Amygdala (tissue), 56 donors: Measurements from ENCODE around the gene FAM120AOS.

Experiments used
- DNase-seq, 56 donors: peaks; one replicate each; lab custom pipeline; 2025; lab: John Stamatoyannopoulos, UW

FAM120AOS gene

DNA sequence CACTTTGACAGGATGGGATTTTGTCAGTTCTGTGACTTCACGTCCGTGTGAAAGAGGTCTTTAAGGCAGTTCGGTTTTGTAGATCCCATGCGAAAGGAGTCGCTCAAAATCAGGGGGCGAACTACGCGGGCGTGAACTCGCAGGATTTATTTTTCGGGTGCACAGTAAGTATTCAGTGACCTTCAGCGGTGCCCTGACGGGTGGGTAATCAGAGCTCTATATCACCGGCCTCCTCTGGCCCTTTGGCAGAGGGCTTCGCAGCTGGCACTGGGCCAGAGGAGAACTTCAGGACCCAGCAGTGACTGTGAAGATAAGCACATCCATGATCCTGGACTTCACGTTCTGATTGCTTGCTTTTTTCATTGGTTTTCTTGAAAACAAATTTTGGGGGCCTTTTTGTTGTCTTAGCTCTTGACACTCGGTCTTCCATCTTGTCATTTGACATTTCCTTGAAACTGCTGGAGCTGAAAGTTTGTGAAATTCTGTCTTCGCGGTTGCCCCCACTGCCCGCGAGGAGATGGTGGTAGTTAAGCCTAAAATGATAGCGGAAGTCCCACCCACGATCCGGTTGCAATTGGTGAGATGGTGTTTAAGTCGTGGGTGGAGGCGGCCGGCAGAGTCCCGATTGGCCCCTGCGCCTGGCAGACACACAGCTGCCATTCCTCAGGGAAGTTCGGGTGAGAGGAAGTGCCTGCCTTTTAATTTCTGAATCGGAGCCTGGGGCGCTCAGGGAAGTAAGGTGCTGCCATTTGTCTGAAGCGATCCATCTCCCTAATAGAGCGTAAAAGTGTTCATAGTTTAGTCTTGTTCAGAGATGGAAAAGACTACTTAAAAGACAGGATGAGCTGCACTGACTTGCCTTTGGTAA is at the start of gene FAM120AOS:
Gene FAM120AOS, minus strand, starts transcription at position 535 of the 868 bp plus-strand sequence. CDS start 872 bp downstream, outside the sequence.
- DNase-seq: peak; percentile 53 to 98 (median 91)

DNA sequence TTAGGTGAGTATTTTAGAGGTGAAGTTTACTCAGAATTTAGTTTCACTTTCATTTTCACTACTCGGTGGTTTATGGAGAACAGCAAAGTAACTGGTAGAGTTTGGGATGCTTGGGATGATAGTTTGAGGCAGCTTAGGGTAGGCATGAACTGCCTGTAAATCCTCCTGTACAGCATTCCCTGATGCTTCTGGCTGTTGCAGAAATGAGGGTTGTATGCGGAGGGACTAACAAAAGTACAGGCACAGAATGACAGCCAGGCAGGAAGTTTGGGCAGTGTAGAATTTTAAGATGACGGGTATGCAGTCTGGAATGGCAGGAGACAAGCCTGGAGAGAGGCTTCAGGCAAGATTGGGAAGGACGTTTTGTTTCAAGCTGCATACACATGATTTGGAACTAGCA is 48.0 kb upstream of the FAM120AOS start:
- no peak for DNase-seq

DNA sequence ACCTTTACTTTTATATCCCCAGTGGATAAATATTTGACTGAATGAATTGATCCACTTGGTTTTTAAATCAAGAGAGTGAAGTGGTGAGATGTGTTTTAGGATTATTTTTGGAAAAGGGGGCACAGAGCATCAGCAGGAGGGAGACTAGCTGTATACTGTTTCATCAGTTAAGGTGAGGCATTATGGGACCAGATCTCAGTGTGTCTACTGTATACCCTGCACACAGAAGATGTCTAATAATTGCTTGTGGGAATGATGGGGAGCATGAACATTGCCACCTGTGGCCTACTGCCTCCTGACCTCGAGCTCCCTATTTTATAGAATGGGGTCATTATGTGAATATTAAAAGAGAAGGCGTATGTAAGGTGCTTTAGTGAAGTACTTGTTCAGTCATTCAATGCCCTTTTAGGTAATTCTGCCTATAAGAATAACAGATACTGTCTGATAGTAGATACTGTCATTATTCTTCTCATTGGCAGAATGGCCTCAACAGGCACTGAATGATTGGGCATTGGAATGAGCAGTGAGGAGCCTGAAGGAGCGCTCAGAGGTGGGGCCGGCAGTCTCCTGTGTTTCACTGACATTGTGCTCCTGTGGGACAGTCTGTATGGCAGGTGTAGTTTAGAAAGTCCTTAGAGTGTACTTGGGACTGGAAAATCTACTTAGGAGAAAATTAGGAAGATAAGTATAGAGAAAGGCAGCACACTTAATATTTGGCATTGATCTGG is 47.4 kb upstream of the FAM120AOS start:
- DNase-seq: no peak

DNA sequence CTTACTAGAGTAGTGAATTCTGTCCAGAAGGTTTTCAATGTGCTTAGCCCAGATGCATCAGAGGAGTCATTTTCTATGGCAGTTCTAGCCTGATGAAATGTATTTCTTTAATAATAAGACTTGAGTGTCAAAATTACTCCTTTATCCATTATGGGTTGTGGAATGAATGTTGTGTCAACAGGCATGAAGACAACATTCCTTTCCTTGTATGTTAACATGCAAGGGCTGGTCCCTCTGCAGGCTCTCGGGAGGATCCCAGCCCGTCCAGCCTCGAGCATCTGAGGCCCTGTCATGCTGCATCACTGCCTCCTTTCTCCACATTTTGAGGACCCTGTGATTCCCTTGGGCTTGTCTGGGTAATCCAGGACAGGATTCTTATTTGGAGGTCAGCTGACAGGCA is 42.9 kb upstream of the FAM120AOS start:
- no peak for DNase-seq

DNA sequence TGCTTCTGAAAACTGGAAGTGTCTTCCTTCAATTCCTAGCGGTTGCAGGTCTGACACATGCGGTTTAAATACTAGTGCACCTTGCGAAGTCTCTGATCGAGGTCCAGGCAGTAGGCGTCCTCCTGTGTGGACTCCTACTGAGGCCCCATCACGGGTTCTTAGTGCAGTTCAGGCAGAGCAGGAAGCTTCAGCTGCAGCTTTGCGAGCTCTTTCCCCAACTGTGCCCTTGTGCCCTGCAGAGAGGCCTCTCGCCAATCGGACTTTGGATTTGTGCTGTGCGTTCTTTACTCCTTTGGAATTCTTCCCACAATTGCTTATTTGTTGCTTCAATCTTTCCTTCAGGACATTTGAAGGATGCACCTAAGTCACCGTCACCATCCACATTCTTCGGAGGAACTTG is 40.6 kb upstream of the FAM120AOS start:
- no peak for DNase-seq

DNA sequence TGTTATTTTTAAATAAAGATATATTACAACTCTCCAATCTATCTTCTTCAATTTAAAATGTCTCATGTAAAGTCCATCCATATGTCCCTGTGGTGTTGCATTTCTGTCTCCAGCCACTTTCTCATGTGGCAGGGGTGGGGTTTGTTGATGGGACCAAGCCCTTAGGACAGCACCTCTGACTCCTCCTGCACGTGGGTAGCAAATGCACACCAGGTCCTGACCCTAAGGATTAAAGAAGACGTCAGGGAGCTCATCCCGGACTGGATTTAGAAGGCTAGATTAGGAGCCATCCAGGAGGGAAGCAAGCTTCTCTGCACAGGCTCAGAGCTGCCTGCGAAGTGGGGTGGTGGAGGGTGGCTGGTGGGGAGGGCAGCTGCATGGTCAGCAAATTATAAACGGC is 38.9 kb upstream of the FAM120AOS start:
- no peak for DNase-seq

DNA sequence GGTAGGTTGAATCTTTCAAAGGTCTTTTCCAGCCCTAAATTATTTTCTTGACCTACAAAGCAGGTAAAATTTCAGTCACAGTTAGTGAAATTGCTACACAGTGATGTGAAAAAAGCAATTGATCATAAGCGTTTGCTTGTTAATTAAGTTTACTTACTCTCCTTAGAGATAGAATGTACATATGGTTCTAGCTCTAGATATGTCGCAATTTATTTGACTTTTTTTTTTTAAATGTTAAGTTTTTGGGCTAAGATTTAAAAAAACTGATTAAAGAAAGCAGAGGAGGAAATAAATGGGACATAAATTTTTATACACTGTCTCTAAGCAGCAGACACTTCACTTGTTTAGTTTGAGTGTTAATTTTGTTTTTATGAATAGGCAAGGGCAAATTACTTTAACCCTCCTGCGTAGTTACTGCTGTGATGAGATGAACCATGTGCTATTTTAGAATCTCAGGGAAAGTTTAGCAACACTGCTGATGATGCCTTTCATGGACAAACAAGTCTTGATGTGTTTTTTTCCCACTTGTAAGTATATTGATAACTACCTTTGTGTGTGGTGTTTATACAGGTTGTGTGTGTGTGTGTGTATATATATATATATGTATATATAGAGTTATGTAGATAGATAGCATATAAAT is 38.3 kb upstream of the FAM120AOS start:
- DNase-seq: no peak

DNA sequence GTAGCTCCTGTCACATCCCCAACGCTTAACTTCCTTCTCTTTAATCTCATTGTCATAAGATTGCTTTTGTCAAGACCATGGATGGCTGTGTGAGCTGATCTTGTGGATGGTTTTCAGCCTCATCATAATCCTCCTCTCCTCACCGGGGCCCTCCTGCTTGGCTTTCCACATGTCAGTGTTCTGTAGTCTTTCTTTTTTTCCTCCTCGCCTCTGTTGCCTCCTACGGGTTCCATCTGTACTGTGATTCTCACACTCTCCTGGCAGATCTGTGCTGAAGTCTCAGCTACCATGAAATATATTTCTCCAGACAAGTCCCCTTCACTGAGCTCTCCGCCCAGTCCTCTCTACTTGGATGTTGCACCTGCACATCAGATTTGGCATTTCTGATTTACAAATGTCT is 34.9 kb upstream of the FAM120AOS start:
- peak in 8 of 56 donors; percentile 4 to 52 (median 30) for DNase-seq

DNA sequence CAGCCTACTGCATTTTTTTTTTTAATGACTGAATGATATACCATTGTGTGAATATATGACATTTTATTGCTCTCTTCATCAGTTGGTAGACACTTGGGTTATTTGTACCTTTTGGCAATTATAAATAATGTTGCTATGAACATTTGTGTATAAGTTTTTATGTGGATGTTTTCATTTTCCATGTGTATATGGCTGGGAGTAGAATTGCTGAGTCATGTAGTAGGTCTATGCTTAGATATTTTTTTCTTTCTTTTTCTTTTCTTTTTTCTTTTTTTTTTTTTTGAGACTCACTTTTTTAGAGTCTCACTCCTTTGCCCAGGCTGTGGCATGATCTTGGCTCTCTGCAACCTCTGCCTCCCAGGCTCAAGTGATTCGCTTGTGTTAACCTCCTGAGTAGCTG is 32.9 kb upstream of the FAM120AOS start:
- DNase-seq: no peak

DNA sequence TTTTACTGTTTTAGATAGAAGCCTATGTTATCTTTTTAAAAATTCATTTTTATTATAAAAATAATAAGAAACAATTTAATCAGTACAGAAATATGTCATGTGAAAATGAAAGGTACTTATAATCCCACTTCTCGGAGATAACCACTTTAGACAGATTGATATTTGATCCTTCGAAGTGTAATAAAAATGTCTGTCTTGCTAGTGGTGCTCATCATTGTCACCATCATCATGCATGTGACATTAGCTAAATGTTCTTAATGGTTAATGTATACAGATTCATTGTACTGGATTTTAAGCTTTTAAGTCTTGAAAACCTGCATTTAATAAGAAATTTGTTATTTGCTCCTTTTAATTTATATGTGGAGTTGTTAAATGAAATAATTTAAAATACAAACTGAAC is 30.1 kb upstream of the FAM120AOS start:
- no peak for DNase-seq

DNA sequence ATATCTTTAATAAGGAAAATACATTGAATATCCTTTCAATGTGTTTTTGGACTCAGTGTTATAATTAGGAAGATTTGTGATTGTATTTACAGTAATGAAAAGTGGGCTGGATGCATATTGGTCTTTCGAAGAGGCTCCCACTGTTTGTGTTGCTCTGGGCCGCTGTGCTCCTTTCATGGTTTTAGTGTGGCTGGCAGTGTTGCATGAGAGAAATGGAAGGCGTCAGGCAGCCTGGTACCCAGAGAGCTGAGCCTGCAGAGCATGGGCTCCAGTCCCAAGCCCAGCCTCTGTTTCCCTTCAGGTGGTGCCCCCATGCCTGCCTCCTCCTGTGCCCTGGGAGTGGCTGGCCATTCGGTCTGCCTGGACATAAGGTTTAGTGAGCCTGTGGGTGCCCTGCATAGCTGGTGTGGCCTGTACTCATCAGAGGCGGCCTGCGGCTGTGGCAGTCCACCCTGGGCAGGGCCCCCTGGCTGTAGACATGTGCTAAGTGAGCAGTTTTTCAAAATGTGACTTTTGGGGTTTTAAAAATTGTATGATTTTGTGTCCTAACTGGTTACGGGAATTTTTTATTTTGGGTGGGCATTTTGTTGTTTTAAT is 27.4 kb upstream of the FAM120AOS start:
- no peak for DNase-seq

DNA sequence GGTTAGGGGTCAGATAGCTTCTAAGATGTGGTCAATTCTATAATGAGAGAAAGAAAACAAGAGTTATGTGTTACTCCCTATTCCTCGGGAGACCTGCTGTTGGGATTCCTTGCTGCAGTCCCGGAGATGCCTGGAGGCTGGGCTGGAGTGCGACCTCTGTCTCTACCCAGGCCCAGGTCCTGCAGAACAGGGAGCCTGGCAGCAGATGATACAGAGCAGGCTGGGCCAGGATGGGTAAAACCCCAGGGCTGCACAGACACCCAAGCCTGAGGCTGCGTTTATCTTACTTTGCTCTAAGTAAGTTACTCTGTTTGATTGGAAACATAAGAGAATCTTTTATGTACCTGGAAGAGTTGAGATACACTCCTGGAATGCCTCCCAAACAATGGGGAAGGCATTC is 26.9 kb upstream of the FAM120AOS start:
- no peak for DNase-seq

DNA sequence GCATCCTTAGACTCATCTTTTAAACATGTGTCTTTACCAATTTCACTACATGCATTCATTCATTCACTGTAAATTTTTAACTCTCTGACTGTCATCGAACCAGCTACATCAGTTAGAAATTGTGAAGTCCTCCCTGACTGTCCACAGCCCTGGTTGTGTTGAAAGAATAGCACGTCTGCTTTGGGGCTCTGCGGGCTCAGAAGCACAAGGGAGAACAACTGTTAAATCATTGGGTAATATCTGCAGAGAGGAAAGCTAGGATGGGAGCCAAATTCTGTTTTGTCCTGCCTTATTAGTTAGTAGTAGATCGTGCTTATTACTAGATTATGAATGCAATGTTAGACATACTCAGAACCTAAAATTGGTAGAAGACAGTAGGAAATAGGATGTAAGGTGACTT is 26.3 kb upstream of the FAM120AOS start:
- DNase-seq: no peak

DNA sequence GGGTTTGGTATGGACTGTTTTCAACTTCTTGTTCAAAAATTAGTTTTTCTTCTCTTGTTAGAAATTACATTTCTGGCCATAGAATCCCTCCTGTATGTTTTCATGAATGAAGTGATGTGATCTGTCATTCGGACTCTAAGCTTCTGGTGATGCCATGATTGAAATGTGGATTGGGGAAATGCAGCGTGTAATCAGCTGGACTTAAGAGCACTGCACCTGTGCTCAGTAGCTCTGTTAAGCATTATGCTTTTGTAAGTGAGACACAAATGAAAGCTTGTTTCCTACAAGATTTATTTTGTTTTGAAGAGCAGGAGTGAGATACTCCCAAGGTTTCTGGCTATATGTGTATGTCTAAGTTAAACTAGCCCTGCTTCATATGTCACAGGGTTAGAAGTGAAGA is 24.0 kb upstream of the FAM120AOS start:
- no peak for DNase-seq

DNA sequence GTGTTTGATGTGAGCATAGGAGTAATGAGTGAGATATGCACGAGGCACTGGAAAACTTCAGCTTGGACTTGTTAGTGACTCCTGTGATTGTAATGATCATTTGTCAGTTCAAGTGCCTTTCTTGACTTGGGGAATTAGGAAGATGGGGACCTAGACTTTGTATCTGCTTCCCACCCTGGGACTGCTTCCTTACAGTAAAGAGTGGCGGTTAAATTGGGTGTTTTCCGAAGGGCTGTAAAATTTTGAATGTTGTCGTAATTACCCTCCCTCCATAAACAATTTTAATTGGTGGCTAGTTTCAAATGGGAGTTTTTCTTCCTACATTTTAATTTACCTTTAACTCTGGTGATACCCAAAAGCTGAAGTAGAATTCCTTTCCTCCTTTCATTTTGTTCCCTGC is 23.5 kb upstream of the FAM120AOS start:
- DNase-seq: no peak

DNA sequence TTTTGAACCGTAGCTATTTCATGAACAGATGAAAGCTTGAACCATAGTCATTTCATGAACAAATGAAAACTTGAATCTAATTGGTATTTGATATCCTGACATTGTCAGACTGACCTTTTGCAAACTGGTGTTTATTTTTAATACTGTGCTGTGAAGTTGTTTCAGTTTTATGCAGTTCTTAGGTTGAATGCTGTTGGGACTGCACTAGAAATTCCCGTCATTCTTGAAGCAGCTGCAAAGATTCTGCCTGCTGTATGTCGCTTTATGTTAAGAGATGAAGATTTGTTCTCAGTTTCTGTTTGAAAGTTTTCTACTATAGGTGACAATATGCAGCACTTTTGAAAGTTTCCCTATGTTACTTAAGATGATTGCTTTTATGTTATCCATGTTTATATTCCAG is 22.5 kb upstream of the FAM120AOS start:
- no peak for DNase-seq

DNA sequence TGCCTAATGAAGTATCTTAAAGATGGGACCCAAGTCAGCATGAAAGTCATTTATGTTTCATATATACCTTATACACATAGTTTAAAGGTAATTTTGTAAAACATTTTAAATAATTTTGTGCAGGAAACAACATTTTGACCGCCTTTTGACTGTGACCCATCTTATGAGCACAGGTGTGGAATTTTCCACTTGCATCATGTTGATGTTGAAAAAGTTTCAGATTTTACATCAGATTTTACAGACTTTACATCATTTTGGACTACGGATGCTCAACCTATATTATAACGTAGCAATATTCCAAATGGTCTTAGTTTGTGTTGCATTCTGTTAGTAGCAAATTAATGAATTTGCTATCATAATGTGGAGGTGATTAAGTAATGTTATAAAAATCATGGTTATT is 21.7 kb upstream of the FAM120AOS start:
- no peak for DNase-seq

DNA sequence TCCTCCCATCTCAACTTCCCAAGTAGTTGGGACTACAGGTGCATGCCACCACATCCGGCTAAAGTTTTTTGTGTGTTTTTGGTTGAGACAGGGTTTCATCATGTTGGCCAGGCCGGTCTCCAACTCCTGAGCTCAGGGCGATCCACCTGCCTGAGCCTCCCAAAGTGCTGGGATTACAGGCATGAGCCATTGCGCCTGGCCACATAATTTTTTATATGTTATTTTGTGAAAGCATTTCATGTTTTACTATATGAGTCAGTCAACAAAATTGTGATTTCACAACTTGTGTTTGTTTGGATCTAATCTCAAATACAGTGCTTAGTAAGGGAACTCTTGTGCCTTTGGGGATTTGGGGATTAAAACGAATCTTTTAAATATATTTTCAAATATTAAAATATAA is 20.0 kb upstream of the FAM120AOS start:
- no peak for DNase-seq

DNA sequence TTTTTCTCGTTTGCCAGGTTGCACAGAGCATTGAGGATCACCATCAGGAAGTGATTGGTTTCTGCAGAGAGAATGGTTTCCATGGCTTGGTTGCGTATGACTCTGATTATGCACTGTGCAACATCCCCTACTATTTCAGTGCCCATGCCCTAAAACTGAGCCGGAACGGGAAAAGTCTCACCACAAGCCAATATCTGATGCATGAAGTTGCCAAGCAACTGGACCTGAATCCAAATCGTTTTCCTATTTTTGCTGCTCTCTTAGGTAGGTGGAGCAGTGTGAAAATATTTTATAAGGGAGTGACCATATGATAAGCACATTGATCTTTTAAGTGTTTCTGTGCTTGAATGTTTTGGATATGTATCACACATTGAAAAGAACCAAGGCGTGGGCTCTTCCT is 17.7 kb upstream of the FAM120AOS start:
- DNase-seq: peak in 1 of 56 donors; percentile 17

DNA sequence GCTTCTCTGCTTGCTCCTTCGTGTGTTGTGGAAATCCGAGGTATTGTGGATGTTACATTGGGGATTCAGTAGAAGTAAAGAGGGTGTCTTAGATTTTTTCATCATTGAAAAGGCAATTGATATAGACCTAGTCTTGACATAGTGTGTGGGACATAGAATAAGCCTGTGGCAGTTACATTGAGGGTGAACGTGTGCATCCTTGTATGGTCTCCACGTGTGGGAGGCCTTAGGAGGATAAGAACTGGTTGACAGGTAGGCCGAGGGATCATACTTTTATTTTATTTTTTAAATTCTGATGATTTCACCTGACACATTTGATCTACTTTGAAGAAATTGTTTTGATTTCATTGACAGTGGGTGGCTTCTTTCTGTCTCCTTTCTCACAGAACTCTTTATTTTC is 17.0 kb upstream of the FAM120AOS start:
- DNase-seq: no peak
